Heart left ventricle (tissue), 16 donors: Measurements from ENCODE around the gene LAMA4. TPM values are rescaled to one million over a fixed set of nuclear protein-coding genes. Genes with fewer than 3 reads are reported as not detected.

Source experiments
- ATAC-seq, 4 donors: fragments of 200-7000 bp; cut with Tn5 transposase; one replicate each; pipeline ENCODE4 v1.9.1; 2020 to 2022; ENCODE audit warnings: moderate library complexity in 4 of 4, mild to moderate bottlenecking in 3 of 4, moderate number of reproducible peaks in 1 of 4
- DNase-seq, 5 donors: peaks; one replicate each; pipeline ENCODE4 v3.0.0-alpha.2; 2020
- H3K27ac ChIP-seq, 12 donors: fragments of 200-600 bp; sonication (generic) in 4 of 12; one replicate each; pipeline versions ENCODE4 v1.5.0 to v1.8.0; 2016 to 2022; ENCODE audit warnings: mild to moderate bottlenecking in 2 of 12
- H3K27me3 ChIP-seq, 9 donors: fragments of 200-600 bp; sonication (generic) in 2 of 9; one replicate each; pipeline versions ENCODE4 v1.5.1 to v1.8.0; 2016 to 2022; ENCODE audit warnings: mild to moderate bottlenecking in 3 of 9
- H3K36me3 ChIP-seq, 9 donors: fragments of 200-600 bp; sonication (generic) in 2 of 9; one replicate each; pipeline versions ENCODE4 v1.5.0 to v1.8.0; 2018 to 2022; ENCODE audit warnings: mild to moderate bottlenecking in 2 of 9
- H3K4me1 ChIP-seq, 12 donors: fragments of 200-600 bp; sonication (generic) in 4 of 12; one replicate each; pipeline versions ENCODE4 v1.5.0 to v1.8.0; 2016 to 2022; ENCODE audit warnings: mild to moderate bottlenecking in 3 of 12
- H3K4me3 ChIP-seq, 12 donors: fragments of 200-600 bp; sonication (generic) in 4 of 12; one replicate each; pipeline versions ENCODE4 v1.5.0 to v1.8.0; 2017 to 2022; ENCODE audit warnings: mild to moderate bottlenecking in 9 of 12, moderate library complexity in 4 of 12
- H3K9me3 ChIP-seq, 12 donors: fragments of 200-600 bp; sonication (generic) in 4 of 12; one replicate each; pipeline versions ENCODE4 v1.5.0 to v1.8.0; 2016 to 2022; ENCODE audit warnings: mild to moderate bottlenecking in 1 of 12
- CTCF ChIP-seq, 12 donors: fragments of 200-600 bp; sonication (generic) in 4 of 12; IDR thresholded peaks; one replicate each; pipeline versions ENCODE4 v1.5.0 to v1.8.0; 2018 to 2022; ENCODE audit warnings: antibody characterized with exemption in 12 of 12, mild to moderate bottlenecking in 5 of 12
- POLR2A ChIP-seq, 2 donors: fragments of 450-650 bp; IDR thresholded peaks; one replicate each; pipeline ENCODE4 v1.6.1; 2017; ENCODE audit warnings: antibody characterized with exemption in 2 of 2, mild to moderate bottlenecking in 2 of 2, moderate library complexity in 2 of 2
- WGBS, 4 donors: extraction: QIAGEN DNeasy Blood & Tissue Kit in 2 of 4; methylation state at CpG; one replicate each; pipeline versions ENCODE4 v1.1.5 to v1.1.7; 2013 to 2018; 5-methylcytosine and 5-hydroxymethylcytosine counted together
- intact Hi-C, 10 donors: fragments of 100-400 bp; cut with DNase I; formaldehyde crosslinking; loops; one replicate each; pipeline versions ENCODE4 v1.11.1 to v1.14.2; 2022
- polyA plus RNA-seq, 2 donors: library from polyadenylated mRNA; stranded (reverse); fragments of 200-250 nt; gene quantifications; one replicate each; pipeline ENCODE4 v1.2.3, GENCODE V29; 2013
- total RNA-seq, 9 donors: library from RNA; depleted of rRNA in 2 of 9; stranded (reverse); fragments of >200 nt in 2 of 9; fragmentation: NEBNext Ultra II Directional in 3 of 9; extraction: Animal tissue kit (Norgen Biotek cat#: 25700) in 3 of 9; gene quantifications; one replicate each; pipeline versions ENCODE4 v1.1.0 to v1.2.4, GENCODE V29; 2016 to 2023
- donor health status: ischemic (EF 13 %, LVEDD 7.1; RV severe dilation, severe dysfunction).
- donor health status: healthy with polysubstance abuse.
- donor health status: DM: no; HTN: yes; CAD: no.
- donor health status: DM: no; HTN: no; CAD: no.
- donor health status: ischemic (EF 25% LVEDD 6.9; RV normal size, moderate dysfunction).
- donor health status: ischemic (EF 25% LVEDD 5.7; RV mildly dilated, moderate dysfunction).
- donor health status: healthy.
- donor health status: DM: yes; HTN: yes; CAD: no.
- donor health status: ischemic (EF 35%, LVEDD 5.7; RV mildly dilated, moderate dysfunction).
- donor health status: nonischemic (EF 11% LVEDD 7.7; RV severe dilation, severe dysfunction).
- donor health status: DM: yes; HTN: yes; CAD: no.
- donor health status: PGD.
- donor health status: ischemic (EF 29% LVEDD 5.4; RV normal size, mild dysfunction).
- donor health status: nonischemic (EF 23%, LVEDD 6.1; RV moderate dilation, normal function).

The LAMA4 gene
- total and polyA plus RNA-seq, 11 donors: 23.8 to 132 (median 56.9) TPM

DNA sequence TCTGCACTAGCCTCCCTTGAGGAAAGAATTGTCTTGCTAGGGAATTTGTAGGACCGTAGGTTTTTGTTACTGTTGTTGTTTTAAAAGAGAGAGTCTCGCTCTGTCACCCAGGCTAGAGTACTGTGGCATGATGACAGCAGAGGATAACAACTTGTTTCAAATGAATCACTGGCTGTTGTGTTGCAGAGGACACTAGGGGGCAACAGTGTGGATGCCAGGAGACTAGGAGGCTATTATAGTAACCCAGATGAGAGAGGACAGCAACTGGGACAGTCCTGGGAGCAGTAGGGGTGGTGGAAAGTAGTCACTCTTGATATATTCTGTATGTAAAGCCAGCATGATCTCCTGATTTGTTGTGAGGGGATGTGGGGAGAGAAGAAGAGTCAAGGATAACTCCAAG lies 41.8 kb upstream of the LAMA4 start:
- H3K27me3 ChIP-seq: no peaks in the 10 kb centered on the region
- 59 to 73% (median 66%) methylated on average over 2 of the region's 2 CpGs for WGBS, 4 donors
- H3K4me1 ChIP-seq: peaks cover 0 to 28% (median 3%) of the 10 kb centered on the region in 12 donors
- H3K9me3 ChIP-seq: no peaks in the 10 kb centered on the region
- H3K27ac ChIP-seq: no peak overlapping the region
- intact Hi-C loops: no loop called here
- TF ChIP-seq CTCF (IDR thresholded peaks at IDR 0.05): peak in 10 of 12 donors; percentile 9 to 49 (median 32)
- TF ChIP-seq POLR2A (IDR thresholded peaks at IDR 0.05): no peak
- peak; percentile 44 to 72 (median 58) for ATAC-seq
- H3K36me3 ChIP-seq: no peaks in the 10 kb centered on the region
- DNase-seq: no peak
- no peak overlapping the region for H3K4me3 ChIP-seq

DNA sequence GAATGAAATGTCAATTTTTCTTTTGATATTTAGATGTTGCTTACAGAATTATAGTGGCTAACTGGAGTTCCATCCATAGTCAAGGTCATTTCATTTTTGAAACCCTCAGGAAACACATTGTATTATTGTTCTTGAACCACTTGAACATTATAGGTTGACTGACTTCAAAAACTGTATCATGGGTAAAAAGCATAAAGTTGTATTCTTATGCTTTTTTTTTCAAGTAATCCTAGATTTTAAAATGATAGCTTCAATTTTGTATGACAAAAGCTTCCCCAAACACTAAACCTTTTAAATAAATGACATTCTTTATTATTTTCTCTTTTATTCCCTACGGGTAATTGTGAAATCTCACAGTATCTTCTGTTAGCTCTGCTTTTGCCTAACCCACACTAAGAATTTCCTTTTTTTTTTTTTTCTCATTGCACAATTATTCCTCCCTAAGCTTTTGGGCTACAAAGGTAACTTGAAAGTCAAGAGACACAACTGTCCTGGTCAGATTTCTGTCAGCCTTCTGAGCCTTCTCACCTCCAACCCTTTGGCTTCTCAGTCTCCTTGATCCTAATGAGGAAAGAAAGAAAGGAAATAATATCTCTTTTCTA lies 36.9 kb upstream of the LAMA4 start:
- H3K27me3 ChIP-seq: no peaks in the 10 kb centered on the region
- H3K27ac ChIP-seq: no peak overlapping the region
- DNase-seq (no peak), ATAC-seq (no peak)
- peaks cover 0 to 39% (median 10%) of the 10 kb centered on the region in 12 donors for H3K4me1 ChIP-seq
- no peaks in the 10 kb centered on the region for H3K9me3 ChIP-seq
- TF ChIP-seq CTCF (IDR thresholded peaks at IDR 0.05) (no peak), POLR2A (IDR thresholded peaks at IDR 0.05) (no peak)
- 80 to 88% (median 83%) methylated on average over 1 of the region's 1 CpG for WGBS, 4 donors
- no peak overlapping the region for H3K4me3 ChIP-seq
- intact Hi-C loops: no loop called here
- no peaks in the 10 kb centered on the region for H3K36me3 ChIP-seq

GRCh38 chr6:112289038-112289566 lies 34.7 kb upstream of the LAMA4 start:
- no peak for TF ChIP-seq CTCF (IDR thresholded peaks at IDR 0.05)
- TF ChIP-seq POLR2A (IDR thresholded peaks at IDR 0.05): no peak
- Histone ChIP-seq H3K9me3 (no peaks in the 10 kb centered on the region), H3K27me3 (no peaks in the 10 kb centered on the region), H3K4me1 (peaks cover 0 to 41% (median 9%) of the 10 kb centered on the region in 12 donors), H3K4me3 (no peak overlapping the region), H3K27ac (peak overlapping the region in 10 of 12 donors; percentile 27 to 71 (median 52)), H3K36me3 (no peaks in the 10 kb centered on the region)
- ATAC-seq (peak; percentile 89 to 93 (median 90)), DNase-seq (peak; percentile 70 to 87 (median 79))
- 51 to 57% (median 56%) methylated on average over 4 of the region's 4 CpGs for WGBS, 4 donors
- intact Hi-C loops: loop anchor here in 1 of 10 donors (10.0 kb wide), 1 partner anchor 104 kb away; no protein-coding TSS in a partner anchor

GRCh38 chr6:112288475-112288874 lies 34.1 kb upstream of the LAMA4 start:
- H3K4me3 ChIP-seq: no peak overlapping the region
- H3K9me3 ChIP-seq: no peaks in the 10 kb centered on the region
- DNase-seq (no peak), ATAC-seq (no peak)
- H3K4me1 ChIP-seq: peaks cover 0 to 41% (median 9%) of the 10 kb centered on the region in 12 donors
- no peaks in the 10 kb centered on the region for H3K36me3 ChIP-seq
- H3K27me3 ChIP-seq: no peaks in the 10 kb centered on the region
- intact Hi-C loops: loop anchor here in 1 of 10 donors (10.0 kb wide), 1 partner anchor 104 kb away; no protein-coding TSS in a partner anchor
- no peak for TF ChIP-seq POLR2A (IDR thresholded peaks at IDR 0.05)
- TF ChIP-seq CTCF (IDR thresholded peaks at IDR 0.05): no peak
- peak overlapping the region in 9 of 12 donors; percentile 9 to 70 (median 35) for H3K27ac ChIP-seq
